Esophagus (tissue), 2 donors: ENCODE results near the gene ZNF101. TPM values are rescaled to one million over a fixed set of nuclear protein-coding genes. Genes with fewer than 3 reads are reported as not detected.

Source experiments
- H3K27ac ChIP-seq, 2 donors: one replicate each; pipeline ENCODE4 v1.5.1; 2013; ENCODE audit warnings: low read depth in 2 of 2, mild to moderate bottlenecking in 2 of 2, inconsistent platforms in 1 of 2, low read length in 1 of 2, moderate library complexity in 1 of 2
- H3K27me3 ChIP-seq, 2 donors: one replicate each; pipeline ENCODE4 v1.6.1; 2013; ENCODE audit warnings: low read length in 2 of 2, control low read depth in 1 of 2, mild to moderate bottlenecking in 1 of 2; ENCODE audit not compliant: insufficient read depth in 2 of 2, control insufficient read depth in 1 of 2
- H3K36me3 ChIP-seq, 2 donors: one replicate each; pipeline ENCODE4 v1.6.1; 2013; ENCODE audit warnings: low read length in 1 of 2; ENCODE audit not compliant: control insufficient read depth in 2 of 2, insufficient read depth in 2 of 2
- H3K4me1 ChIP-seq, 2 donors: one replicate each; pipeline ENCODE4 v1.6.1; 2013; ENCODE audit warnings: low read length in 1 of 2; ENCODE audit not compliant: control insufficient read depth in 2 of 2, insufficient read depth in 2 of 2
- H3K4me3 ChIP-seq, 2 donors: one replicate each; pipeline ENCODE4 v1.5.1; 2013; ENCODE audit warnings: low read length in 2 of 2, mild to moderate bottlenecking in 2 of 2, low read depth in 1 of 2, moderate library complexity in 1 of 2
- H3K9me3 ChIP-seq, 2 donors: one replicate each; pipeline ENCODE4 v1.6.1; 2013; ENCODE audit warnings: mild to moderate bottlenecking in 2 of 2, low read depth in 1 of 2, low read length in 1 of 2, moderate library complexity in 1 of 2; ENCODE audit not compliant: control insufficient read depth in 2 of 2, insufficient read depth in 1 of 2
- WGBS, 2 donors: extraction: QIAGEN DNeasy Blood & Tissue Kit; methylation state at CpG; one replicate each; pipeline ENCODE4 v1.1.7; 2013; 5-methylcytosine and 5-hydroxymethylcytosine counted together
- polyA plus RNA-seq, 2 donors: library from polyadenylated mRNA; stranded (reverse); fragments of 200-250 nt; gene quantifications; one replicate each; pipeline ENCODE4 v1.2.3, GENCODE V29; 2013
- donor health status: healthy with polysubstance abuse.
- donor health status: Bipolar disorder and iron deficiency.

Gene ZNF101
- polyA plus RNA-seq, 2 donors: 10.4 to 12.2 TPM

DNA sequence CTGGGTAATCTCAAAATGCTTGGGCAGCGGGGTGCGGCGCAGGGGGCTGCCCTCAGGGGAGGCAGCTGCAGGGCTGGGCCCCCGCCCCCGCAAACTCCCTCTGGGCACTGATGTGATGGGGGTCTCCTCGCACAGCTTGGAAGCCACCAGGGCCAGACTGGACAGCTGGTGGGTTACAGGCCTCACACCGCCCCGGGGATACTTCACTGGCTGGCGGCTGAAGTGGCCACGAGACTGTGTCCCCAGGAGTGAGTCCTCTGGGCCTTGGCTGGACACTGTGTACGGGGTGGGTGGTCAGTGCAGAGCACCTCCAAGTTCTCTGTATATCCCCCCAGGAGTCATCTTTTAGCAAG lies 38.6 kb upstream of the ZNF101 start:
- H3K27me3 ChIP-seq: no peaks in the 10 kb centered on the region
- H3K27ac ChIP-seq: no peak overlapping the region
- H3K36me3 ChIP-seq: peaks cover 0 to 19% of the 10 kb centered on the region in 2 donors
- no peak overlapping the region for H3K4me3 ChIP-seq
- H3K9me3 ChIP-seq: no peaks in the 10 kb centered on the region
- H3K4me1 ChIP-seq: peaks cover 0 to 7% of the 10 kb centered on the region in 2 donors
- 97 to 98% methylated on average over 11 of the region's 11 CpGs for WGBS, 2 donors

- Histone ChIP-seq H3K27ac (no peak overlapping the region), H3K4me1 (peaks cover 0 to 7% of the 10 kb centered on the region in 2 donors), H3K9me3 (no peaks in the 10 kb centered on the region), H3K36me3 (peaks cover 0 to 19% of the 10 kb centered on the region in 2 donors), H3K27me3 (no peaks in the 10 kb centered on the region), H3K4me3 (no peak overlapping the region)
- WGBS, 2 donors: 96 to 98% methylated on average over 2 of the region's 2 CpGs
Observed at GRCh38 chr19:19630426-19630825, 38.2 kb upstream of the ZNF101 start.

DNA sequence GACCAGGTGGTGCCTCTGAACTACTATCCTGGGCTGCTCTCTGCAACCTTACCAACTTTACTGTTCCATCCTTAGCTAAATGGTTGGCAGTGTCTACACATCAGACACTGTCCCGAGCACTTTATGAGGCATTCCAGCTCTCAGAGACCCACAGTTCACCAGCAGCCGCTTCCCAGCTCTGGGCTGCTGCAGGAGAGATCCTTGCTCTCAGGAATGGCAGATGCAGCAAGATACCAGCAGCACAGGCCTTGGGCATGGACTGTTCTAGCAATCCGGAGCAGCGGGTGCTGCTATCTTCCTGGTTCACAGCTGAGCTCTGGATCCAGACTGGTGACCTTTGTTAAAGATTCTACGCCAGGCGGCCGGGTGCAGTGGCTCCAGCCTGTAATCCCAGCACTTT lies 37.3 kb upstream of the ZNF101 start:
- 88 to 94% methylated on average over 7 of the region's 7 CpGs for WGBS, 2 donors
- Histone ChIP-seq H3K36me3 (peaks cover 0 to 19% of the 10 kb centered on the region in 2 donors), H3K4me1 (peaks cover 0 to 7% of the 10 kb centered on the region in 2 donors), H3K27ac (no peak overlapping the region), H3K4me3 (no peak overlapping the region), H3K27me3 (no peaks in the 10 kb centered on the region), H3K9me3 (no peaks in the 10 kb centered on the region)

- peaks cover 0 to 24% of the 10 kb centered on the region in 2 donors for H3K36me3 ChIP-seq
- WGBS, 2 donors: 86 to 89% methylated on average over 5 of the region's 5 CpGs
- no peak overlapping the region for H3K4me3 ChIP-seq
- no peaks in the 10 kb centered on the region for H3K4me1 ChIP-seq
- no peaks in the 10 kb centered on the region for H3K27me3 ChIP-seq
- no peaks in the 10 kb centered on the region for H3K9me3 ChIP-seq
- H3K27ac ChIP-seq: no peak overlapping the region
Observed at GRCh38 chr19:19632661-19633060, 36.0 kb upstream of the ZNF101 start.

- Histone ChIP-seq H3K27me3 (no peaks in the 10 kb centered on the region), H3K4me1 (no peaks in the 10 kb centered on the region), H3K36me3 (peaks cover 0 to 30% of the 10 kb centered on the region in 2 donors), H3K4me3 (no peak overlapping the region), H3K27ac (no peak overlapping the region), H3K9me3 (no peaks in the 10 kb centered on the region)
- 92 to 94% methylated on average over 22 of the region's 22 CpGs for WGBS, 2 donors
Observed at GRCh38 chr19:19633711-19634515, 34.7 kb upstream of the ZNF101 start.

DNA sequence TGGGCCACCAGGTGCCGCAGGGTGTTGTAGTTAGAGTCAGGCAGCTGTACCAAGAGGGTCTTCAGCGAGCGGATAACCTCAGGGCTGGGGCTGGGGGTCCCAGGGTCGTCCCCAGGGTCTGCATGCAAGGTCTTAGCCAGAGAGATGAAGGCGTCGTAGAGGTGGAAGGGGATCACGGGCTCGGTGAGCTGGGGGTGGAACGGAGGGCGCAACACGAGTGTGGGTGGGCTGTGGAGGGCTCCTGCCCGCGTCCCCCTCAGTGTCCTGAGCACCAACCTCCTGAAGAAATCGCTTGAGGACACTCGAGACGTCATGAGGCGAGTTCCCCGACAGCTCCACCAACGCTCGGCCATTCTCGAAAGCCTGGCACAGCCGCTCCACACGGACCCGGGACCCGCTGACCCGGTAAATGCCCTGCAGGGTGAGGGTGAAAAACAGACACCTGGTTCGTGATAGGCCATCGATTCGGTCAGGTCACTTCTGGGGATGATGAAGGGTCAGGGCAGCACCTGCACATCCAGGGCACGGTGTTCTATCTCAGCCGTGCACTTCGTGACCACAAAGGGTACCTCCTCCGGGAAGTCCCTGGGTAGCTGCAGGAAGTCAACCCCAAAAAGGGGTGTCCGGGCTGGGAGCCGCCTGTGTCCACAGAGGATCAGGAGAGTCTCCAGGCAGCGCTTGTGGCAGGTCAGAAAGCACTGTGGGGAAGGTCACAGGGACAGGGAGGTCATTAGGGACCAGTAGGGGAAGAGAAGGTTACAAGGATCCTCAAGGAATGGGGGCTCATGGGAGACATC lies 33.9 kb upstream of the ZNF101 start:
- Histone ChIP-seq H3K4me3 (no peak overlapping the region), H3K36me3 (peaks cover 0 to 30% of the 10 kb centered on the region in 2 donors), H3K4me1 (no peaks in the 10 kb centered on the region), H3K9me3 (no peaks in the 10 kb centered on the region), H3K27ac (no peak overlapping the region), H3K27me3 (no peaks in the 10 kb centered on the region)
- WGBS, 2 donors: 94 to 96% methylated on average over 35 to 36 of the region's 36 CpGs

GRCh38 chr19:19635313-19635702 lies 33.3 kb upstream of the ZNF101 start:
- no peaks in the 10 kb centered on the region for H3K9me3 ChIP-seq
- H3K36me3 ChIP-seq: peaks cover 0 to 30% of the 10 kb centered on the region in 2 donors
- no peak overlapping the region for H3K27ac ChIP-seq
- WGBS, 2 donors: 96% methylated on average over 14 of the region's 14 CpGs
- no peaks in the 10 kb centered on the region for H3K4me1 ChIP-seq
- no peak overlapping the region for H3K4me3 ChIP-seq
- H3K27me3 ChIP-seq: no peaks in the 10 kb centered on the region

DNA sequence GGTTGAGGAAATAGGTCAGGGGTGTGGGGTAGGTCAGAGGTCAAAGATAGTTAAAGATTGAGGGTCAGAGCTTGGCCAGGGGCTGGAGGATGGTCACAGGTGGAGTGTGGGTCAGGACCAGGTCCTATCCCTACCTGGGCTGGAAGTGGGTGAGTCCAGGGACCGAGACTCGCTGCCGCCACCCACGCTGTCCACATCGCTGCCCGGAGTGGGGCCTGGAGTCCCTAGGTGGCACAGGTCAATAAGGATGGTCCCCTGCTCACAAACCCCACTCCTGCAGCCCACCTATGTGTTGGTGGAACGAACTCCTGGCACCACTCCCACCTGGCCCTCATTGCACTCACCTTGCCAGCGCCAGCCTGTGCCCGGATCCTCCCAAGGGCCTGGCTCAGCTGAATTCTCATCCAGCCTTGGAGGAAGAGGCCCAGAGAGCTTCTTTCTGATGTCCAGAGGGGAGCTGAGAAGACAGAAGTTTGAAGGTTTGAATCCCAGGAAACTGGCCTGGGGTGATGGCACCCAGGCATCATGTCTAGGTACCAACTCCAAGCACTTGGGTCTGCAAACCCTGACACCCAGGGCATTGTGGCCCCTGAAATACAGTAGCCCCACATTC lies 32.0 kb upstream of the ZNF101 start:
- Histone ChIP-seq H3K36me3 (peaks cover 0 to 27% of the 10 kb centered on the region in 2 donors), H3K9me3 (no peaks in the 10 kb centered on the region), H3K27ac (no peak overlapping the region), H3K27me3 (no peaks in the 10 kb centered on the region), H3K4me1 (no peaks in the 10 kb centered on the region), H3K4me3 (no peak overlapping the region)
- 93% methylated on average over 9 of the region's 9 CpGs for WGBS, 2 donors

DNA sequence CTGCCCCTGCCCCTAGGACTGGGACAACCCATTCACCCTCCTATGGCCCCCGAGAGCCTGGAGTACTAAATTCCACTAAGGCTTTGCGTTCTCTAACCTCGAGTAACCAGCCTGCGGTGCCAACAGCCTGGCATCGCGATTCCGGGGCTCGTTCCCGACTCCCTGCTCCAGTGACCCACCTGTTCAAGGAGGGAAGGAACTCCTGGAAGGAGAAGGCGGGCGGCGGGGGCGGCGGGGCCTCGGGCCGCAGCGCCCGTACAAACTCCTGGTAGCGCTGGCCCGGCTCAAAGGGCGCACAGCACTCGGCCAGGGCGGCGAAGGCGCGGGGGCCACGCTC lies 31.5 kb upstream of the ZNF101 start:
- Histone ChIP-seq H3K27ac (no peak overlapping the region), H3K9me3 (no peaks in the 10 kb centered on the region), H3K27me3 (no peaks in the 10 kb centered on the region), H3K4me3 (no peak overlapping the region), H3K4me1 (peaks cover 0 to 2% of the 10 kb centered on the region in 2 donors), H3K36me3 (peaks cover 0 to 27% of the 10 kb centered on the region in 2 donors)
- 69 to 82% methylated on average over 22 to 27 of the region's 27 CpGs for WGBS, 2 donors
